NCI-H2196 (cell line): ENCODE data around the gene SP110.
A peak's percentile ranks its signal among the peaks of the same experiment; 100 is the strongest.
"Not testable (repeated sequence)": the region's sequence is repeated elsewhere in the genome, so short reads cannot be mapped to it uniquely, and the experiment has no call there.

Source experiments
- DNase-seq: peaks from one replicate; lab custom pipeline; 2025; ENCODE audit not compliant: unreplicated experiment; lab: John Stamatoyannopoulos, UW

Gene SP110

GRCh38 chr2:230219419-230220331 is at the start of gene SP110:
Gene SP110 (minus strand): TSS chr2:230219984. CDS start chr2:230216927, 3,057 bp downstream.
- DNase-seq = peak; percentile 67

GRCh38 chr2:230268606-230269243 is 48.9 kb upstream of the SP110 start:
- DNase-seq = no peak

- DNase-seq = no peak
Measured at GRCh38 chr2:230267556-230267955, 47.8 kb upstream of the SP110 start.

GRCh38 chr2:230267059-230267458 is 47.3 kb upstream of the SP110 start:
- no peak for DNase-seq

- DNase-seq = no peak
Measured at GRCh38 chr2:230266638-230267037, 46.9 kb upstream of the SP110 start.

- DNase-seq = not testable (repeated sequence)
Measured at GRCh38 chr2:230264945-230265344, 45.2 kb upstream of the SP110 start.

- DNase-seq = no peak
Measured at GRCh38 chr2:230262246-230262645, 42.5 kb upstream of the SP110 start.

- no peak for DNase-seq
Measured at GRCh38 chr2:230258483-230258882, 38.7 kb upstream of the SP110 start.

- DNase-seq = no peak
Measured at GRCh38 chr2:230256733-230257332, 37.0 kb upstream of the SP110 start.

GRCh38 chr2:230254152-230254881 is 34.5 kb upstream of the SP110 start:
- DNase-seq = no peak

- DNase-seq = no peak
Measured at GRCh38 chr2:230250231-230250630, 30.4 kb upstream of the SP110 start.

- no peak for DNase-seq
Measured at GRCh38 chr2:230246206-230246605, 26.4 kb upstream of the SP110 start.

- no peak for DNase-seq
Measured at GRCh38 chr2:230244211-230244610, 24.4 kb upstream of the SP110 start.

- no peak for DNase-seq
Measured at GRCh38 chr2:230234845-230235244, 15.1 kb upstream of the SP110 start.

GRCh38 chr2:230234122-230234722 is 14.4 kb upstream of the SP110 start:
- no peak for DNase-seq

- DNase-seq = no peak
Measured at GRCh38 chr2:230231251-230231650, 11.5 kb upstream of the SP110 start.

GRCh38 chr2:230230496-230231200 is 10.9 kb upstream of the SP110 start:
- no peak for DNase-seq

- DNase-seq = no peak
Measured at GRCh38 chr2:230230087-230230486, 10.3 kb upstream of the SP110 start.

- DNase-seq = no peak
Measured at GRCh38 chr2:230227216-230227615, 7.4 kb upstream of the SP110 start.

GRCh38 chr2:230226051-230226551 is 6.3 kb upstream of the SP110 start:
- no peak for DNase-seq
